Adrenal gland (tissue), 5 donors: Measurements from ENCODE around the gene SECTM1.

Experiments used
- CTCF ChIP-seq, 6 experiments: fragments of 450-650 bp in 4 of 6; fragments of 200-600 bp in 2 of 6; sonication (generic) in 1 of 6; IDR thresholded peaks; 1 replicate in 5 of 6; 2 replicates in 1 of 6; pipeline versions ENCODE4 v1.5.1 to v1.8.0; 2016 to 2021; ENCODE audit warnings: antibody characterized with exemption in 6 of 6, mild to moderate bottlenecking in 2 of 6, moderate library complexity in 1 of 6
- POLR2A ChIP-seq, 2 donors: fragments of 450-650 bp; IDR thresholded peaks; one replicate each; pipeline ENCODE4 v1.6.1; 2017; ENCODE audit warnings: antibody characterized with exemption in 2 of 2, mild to moderate bottlenecking in 2 of 2, moderate library complexity in 1 of 2
- donor health status: DM: no; HTN: no; CAD: no.

GRCh38 chr17:82351254-82351712 is 17.7 kb upstream of the SECTM1 start:
- TF ChIP-seq CTCF (IDR thresholded peaks at IDR 0.05) (no peak), POLR2A (IDR thresholded peaks at IDR 0.05) (no peak)
